GM19397 (cell line): ENCODE data around the gene PLEKHJ1.

ENCODE experiments used
- ATAC-seq: cut with Tn5 transposase; IDR thresholded peaks from one replicate; pipeline ENCODE4 v1.9.1; 2021; ENCODE audit warnings: mild to moderate bottlenecking, moderate library complexity; ENCODE audit not compliant: unreplicated experiment

PLEKHJ1 gene

DNA sequence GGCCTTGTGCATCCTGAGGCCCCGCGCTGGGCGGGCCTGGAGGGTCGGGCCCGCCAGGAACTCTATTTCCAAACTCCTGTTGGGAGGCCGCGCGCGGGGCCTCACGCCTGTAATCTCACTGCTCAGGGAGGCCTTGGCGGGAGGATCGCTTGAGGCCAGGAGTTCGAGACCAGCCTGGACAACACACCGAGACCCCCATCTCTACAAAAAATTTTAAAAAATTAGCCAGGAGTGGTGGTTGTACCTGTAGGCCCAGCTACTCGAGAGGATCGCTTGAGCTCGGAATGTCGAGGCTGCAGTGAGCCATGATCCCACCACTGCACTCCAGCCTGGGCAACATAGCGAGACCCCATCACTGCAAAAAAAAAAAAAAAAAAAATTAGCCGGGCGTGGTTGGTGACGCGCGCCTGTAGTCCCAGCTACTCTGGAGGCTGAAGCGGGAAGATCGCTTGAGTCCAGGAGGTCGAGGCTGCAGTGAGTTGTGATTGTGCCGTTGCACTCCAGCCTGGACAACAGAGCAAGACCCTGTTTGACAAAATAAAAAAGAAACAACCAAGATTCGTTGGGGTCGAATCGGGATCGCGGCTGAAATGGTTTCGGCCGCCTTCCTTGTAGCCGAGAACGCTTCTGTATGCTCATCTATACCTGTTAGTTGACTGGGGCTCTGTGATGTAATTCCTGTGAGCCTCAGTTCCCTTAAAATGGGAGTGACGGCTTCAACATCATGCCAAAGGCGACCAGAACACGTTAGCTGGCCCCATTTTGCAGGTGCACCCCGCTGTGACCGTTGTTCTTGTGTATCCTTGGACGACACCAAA lies 1.1 kb upstream of the PLEKHJ1 start:
- ATAC-seq = no peak

DNA sequence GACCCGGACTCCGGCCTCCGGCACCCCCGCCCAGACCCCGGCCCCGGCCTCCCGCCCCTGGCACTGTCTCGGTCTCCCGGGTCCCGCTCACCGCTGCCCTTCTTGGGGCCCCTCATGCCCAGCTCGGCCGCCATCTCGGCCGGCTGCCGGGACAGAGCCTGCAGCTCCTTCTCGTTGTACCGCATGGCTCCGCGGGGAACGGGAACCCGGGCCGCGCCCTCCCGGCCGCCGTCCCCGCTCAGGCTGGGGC lies 140 bp downstream of the PLEKHJ1 start:
- no peak for ATAC-seq

DNA sequence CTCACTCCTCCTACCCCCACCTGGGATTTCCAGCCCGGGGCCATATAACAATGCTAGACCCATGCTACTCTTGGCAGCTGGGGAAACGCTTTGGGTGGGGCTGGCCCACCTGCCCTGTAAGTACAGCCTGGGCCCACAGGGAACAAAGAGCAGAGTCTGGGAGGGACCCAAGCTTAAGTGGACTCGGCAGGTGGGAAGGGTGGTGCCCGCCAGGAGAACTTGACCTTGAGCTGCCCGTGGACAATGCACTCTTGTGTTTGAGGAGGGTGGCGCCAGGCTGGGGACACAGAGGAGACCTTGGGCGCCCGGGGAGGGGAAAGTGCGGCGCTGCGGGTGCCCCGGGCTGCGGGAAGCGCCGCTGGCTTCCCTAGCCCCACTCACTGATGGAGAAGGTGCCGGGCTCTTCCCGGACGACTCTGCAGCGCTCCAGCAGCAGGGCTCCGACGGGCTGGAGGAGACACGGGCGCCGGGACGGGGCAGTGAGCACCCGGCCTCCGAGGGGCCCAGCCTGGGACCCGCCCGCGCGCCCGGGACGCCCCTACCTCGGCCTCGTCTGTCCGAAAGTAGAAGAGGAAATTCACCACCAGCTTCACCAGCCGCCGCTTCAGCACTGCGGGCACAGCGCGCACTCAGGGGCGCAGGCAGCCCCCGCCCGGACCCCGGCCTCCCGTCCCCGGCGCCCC lies 607 bp downstream of the PLEKHJ1 start:
- ATAC-seq = peak; percentile 13

DNA sequence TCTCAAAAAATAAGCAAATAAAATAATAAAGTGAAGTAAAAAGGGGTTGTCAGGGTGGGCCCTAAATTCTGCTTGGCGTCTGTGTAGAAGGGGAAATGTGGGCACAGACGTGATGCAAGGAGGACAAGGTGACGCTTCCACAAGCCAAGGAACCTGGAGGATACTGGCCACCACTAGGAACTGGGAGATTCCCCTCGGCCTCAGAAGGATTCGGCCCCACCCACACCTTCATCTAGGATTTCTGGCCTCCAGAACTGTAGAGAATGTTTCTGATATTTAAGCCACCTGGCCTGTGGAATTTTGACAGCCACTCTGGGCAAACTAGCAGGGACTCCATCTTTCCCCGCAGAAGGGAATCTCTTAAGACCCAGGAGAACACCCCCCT lies 1.1 kb downstream of the PLEKHJ1 start:
- ATAC-seq = no peak

DNA sequence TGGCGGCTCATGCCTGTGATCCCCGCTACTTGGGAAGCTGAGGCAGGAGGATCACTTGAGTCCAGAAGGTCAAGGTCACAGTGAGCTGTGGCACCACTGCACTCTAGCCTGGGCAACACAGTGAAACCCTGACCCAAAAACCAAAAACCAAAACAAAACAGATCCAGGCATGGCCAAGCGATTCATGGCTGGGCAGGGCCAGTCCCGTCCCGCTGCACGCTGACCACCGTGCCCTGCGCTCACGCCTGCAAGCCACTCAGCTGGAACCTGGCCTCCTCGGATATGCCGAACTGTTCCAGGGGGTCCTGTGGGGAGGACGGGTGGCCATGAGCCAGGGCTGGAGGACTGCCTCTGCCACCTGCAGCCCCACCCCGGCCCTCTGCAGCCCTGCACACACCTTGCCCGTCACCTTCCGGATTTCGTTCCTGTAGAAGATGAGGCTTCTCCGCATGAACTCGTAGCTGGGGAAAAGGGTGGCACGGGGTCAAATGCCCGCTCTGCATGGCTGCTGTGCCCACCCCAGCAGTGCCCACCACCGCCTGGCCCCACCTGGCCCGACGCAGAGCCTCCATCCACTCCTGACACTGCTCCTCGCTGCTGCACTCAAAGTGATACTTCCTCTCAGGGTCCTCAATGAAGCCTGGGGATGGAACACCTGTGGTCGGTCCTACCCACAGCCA lies 2.4 kb downstream of the PLEKHJ1 start:
- ATAC-seq = no peak

DNA sequence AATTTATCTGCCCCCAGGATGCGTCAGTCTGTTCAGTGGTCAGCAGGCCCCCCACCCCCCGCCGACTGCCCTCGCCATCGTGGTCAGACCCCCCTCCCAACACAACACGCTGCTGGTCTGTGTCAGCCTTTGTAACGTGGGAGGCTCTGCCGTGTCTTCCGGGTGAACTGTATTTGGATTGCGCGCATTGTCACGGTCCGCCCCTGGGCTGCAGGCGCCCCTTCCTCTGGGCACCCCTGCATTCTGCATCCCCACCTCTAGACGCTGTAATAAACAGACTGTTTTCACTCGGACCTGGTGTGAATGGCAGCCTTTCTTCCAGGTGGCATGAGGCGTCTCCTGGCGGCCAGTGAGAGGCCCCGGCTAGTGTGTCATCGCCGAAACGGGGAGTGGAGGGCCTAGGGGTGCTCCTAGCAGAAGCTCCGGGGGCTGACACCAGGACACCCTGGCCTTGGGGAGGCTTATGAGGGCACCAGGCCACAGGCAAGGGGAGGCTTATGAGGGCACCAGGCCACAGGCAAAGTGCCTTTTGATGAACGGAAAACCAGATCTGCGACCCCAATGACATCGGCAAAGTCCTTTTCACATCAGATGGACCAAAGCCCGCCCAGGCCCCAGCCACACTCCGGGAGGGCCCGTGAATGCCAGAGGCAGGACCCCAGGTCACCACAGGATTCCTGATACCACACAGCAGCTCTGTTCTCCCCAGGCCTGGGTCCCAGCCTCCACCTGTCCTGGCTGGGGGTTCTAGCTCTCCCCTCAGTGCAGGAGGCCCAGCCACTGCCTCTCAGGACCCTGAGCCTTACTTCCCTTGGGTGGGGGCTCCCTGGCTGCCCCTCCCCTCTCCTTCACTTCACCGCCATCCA lies 3.6 kb downstream of the PLEKHJ1 start:
- no peak for ATAC-seq

DNA sequence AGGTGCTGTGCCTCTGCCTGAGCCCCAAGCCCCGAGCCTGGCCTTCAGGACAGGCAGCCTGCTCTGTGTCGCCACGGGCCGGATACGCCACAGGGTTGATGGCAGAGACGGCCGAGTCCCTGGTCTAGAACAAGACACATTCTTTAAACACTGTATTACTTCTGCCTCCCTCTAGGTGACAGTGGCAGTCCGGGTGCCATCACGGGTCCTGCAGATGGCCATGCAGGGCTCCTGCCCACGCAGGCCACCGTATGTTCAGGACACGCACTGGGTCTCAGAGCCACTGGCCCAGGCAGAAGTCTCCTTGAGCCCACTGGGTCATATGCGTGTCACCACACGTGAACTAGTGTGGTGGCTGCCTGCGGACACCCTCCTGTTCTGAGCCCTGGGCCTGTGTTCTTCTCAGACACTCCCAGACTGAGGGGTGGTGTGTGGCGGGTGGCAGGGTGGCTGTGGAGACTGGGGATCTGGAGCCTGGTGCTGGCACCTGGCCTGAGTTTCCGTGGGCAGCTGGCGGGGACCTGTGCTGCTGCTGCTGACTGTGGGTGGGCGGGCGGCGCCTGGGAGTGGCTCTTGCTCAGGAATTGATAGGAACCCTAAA lies 4.4 kb downstream of the PLEKHJ1 start:
- ATAC-seq = no peak

DNA sequence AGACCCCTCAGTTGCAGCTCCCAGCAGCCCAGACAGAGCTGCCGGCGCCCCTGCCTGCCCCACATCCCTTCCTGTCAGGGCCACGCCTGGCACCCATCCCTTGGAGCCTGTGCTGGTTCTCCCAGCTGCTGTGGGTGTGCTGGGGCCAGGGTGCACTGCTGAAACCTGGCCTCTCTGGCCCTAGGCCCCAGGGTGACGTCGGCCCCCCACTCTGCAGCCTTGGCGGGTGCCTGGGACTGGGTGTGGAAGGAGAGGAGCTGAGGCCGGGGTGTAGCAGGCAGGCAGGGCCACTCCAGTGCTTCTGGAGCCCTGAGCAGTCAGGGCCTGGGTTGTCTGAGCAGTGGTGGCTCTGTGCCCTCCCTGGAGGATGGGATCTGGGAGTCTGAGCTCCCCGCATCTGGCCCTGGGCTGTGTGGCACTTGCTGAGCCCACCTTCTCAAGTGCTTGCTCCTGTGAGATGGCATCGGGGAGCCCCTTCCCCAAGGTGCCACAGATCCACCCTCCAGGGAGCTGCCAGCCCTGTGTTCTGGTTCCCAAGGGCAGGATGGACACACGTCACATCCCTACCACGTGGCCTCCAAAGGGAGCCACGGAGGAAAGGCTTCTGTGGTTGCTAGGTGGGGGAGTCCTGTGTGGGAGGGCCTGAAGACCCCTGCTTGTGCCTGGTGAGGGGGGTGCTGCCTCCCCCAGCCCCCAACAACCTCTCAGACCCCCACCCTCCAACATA lies 5.2 kb downstream of the PLEKHJ1 start:
- no peak for ATAC-seq

DNA sequence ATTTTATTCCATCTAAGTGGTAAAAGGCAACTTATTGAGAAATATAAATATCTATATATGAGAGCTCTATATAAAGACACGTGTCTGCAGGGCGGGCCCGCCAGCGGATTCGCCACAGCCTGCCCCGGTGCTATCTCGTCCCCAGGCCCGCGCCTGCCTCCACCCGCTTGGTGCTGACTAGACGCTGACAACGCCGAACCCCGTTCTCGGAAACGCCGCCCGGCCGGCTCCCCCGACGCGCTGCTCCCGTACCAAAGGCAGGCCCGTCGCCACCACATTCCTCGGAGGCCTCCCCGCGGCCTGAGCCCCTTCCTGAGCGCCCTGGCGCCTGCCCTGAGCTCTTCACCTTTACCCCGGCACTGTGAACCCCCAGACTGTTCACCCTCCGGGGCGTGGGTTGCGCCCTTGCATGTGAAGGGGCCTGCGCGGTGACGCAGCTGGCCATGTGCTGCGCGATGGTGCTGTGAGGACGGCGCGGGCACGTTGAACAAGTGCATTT lies 6.0 kb downstream of the PLEKHJ1 start:
- no peak for ATAC-seq

DNA sequence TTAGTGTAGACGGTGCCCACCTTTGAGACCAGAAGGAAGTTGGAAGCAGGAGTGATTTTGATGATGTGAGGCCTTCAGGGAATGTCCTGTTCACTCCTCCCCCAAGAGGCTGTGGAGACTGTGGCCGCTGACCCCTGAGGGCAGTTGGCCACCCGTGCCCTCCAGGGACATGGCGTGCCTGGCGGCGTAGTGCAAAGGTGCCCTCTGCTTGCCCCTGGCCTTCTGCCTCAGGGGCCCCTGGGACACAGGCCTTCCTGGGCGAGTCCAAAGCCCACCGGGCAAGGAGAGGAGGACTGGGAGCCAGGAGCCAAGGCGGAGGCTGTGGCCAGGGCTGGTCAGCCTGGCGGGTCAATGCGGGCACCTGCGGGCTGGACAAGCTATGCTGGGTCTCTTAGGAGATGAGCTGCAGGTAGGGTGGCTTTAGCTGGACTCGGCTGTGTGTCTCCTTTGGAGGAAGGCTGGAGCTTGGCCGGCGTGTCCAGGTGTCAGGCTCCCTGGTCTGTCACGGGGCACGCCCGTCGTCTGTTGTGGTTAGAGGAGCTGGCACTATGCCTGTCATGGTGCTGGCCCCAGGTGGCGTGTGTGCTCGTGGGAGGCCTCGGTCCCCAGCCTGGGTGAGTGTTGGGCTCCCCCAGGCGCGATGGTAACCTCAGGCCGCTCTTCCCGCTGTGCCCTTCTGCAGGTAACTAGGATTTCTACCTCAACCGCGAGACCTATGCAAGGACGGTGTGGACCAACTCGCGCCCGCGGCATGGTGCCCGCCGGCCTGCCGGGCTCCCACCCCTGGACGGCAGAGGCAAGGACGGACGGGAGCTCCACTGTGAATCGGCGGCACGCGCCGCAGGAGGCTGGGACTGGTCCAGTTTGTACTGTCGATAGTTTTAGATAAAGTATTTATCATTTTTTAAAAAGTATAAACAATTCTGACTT lies 6.8 kb downstream of the PLEKHJ1 start:
- ATAC-seq = no peak

DNA sequence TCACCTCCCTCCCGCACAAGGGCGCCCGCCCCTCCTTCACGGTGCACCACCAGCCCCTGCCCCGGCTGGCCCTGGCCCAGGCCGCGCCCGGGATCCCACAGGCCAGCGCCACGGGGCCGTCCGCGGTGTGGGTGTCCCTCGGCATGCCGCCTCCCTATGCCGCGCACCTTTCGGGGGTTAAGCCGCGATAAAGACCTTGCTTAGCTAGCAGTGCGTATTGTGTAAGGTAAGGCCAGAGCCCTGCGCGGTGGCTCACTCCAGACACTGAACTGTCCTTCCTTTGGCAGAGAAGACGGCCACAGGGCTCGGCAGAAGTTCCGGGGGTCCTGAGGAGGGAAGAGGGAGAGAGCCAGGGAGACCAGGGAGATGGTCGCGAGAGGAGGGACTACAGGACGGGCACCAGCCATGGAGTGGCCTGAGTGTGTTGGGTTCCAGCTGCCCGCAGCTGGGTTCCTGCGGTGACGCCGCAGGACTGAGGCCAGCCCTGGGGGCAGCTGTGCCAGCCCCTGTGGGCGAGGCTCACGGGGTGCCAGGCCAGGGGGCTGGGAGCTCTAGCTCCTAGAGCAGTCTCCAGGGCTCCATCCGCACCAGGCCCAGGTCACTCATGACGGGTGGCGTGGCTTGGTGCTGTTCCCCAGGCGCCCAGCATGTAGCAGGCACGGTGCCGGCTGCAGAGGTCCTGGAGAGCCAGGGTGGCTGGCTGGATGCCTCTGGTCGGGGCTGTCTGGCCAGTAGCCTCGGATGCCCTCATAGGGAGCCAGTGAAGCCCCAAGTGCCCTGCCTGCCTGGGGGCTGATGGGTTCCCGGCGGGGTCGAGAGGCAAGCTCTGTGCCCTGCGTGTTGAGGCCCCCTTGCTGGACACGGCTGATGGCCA lies 7.7 kb downstream of the PLEKHJ1 start:
- ATAC-seq = no peak

DNA sequence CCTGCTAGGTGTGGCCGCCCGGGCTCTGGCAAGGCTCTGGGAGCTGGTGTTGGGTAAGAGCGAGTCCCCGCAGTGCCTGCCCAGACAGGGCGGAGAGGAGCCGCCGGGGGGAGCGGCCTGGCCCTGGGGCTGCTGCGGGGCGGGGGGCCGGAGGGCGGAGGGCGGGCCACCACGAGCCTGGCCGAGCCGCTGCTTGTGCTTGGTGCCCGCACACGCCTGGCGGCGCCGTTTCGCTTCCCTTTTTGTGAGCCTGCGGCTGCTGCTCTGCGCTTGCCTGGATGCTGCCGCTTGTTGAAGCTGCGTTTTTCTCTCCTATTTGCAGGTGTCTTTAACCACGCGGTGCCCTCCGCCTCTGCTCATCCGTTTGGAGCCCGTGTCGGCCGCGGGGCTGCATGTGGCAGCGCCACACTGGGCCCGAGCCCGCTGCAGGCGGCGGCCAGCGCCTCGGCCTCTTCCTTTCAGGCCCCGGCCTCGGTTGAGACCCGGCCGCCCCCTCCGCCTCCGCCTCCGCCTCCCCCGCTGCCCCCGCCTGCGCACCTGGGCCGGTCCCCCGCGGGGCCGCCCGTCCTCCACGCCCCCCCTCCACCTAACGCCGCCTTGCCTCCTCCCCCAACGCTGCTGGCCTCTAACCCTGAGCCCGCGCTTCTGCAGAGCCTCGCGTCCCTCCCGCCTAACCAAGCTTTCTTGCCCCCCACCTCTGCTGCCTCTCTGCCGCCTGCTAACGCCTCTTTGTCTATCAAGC lies 8.5 kb downstream of the PLEKHJ1 start:
- no peak for ATAC-seq

DNA sequence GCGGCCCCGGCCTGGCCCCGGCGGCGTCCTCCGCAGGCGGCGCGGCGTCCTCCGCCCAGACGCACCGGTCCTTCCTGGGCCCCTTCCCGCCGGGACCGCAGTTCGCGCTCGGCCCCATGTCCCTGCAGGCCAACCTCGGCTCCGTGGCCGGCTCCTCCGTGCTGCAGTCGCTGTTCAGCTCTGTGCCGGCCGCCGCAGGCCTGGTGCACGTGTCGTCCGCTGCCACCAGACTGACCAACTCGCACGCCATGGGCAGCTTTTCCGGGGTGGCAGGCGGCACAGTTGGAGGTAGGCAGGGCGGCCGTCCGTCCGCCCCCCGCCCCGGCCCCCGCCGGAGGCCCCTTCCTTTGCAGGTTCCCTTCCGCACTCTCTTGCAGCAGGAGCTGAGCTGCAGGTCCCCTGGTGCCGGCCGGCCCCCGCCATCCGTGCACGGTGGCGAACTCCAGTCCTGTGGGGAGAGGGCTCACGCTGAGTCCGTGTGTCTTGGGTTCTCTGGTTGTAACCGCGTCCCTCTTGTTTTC lies 9.2 kb downstream of the PLEKHJ1 start:
- no peak for ATAC-seq

DNA sequence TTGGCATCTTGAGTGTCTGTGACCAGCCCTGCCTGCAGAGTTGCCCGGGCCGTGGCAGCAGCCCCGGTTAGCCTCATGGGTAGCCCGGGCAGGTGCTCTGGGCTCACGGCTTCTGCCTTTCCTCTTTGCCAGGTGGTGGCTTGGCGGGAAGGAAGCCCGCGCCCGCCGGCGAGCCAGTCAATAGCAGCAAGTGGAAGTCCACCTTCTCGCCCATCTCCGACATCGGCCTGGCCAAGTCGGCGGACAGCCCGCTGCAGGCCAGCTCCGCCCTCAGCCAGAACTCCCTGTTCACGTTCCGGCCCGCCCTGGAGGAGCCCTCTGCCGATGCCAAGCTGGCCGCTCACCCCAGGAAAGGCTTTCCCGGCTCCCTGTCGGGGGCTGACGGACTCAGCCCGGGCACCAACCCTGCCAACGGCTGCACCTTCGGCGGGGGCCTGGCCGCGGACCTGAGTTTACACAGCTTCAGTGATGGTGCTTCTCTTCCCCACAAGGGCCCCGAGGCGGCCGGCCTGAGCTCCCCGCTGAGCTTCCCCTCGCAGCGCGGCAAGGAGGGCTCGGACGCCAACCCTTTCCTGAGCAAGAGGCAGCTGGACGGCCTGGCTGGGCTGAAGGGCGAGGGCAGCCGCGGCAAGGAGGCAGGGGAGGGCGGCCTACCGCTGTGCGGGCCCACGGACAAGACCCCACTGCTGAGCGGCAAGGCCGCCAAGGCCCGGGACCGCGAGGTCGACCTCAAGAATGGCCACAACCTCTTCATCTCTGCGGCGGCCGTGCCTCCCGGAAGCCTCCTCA lies 9.9 kb downstream of the PLEKHJ1 start:
- ATAC-seq = no peak

DNA sequence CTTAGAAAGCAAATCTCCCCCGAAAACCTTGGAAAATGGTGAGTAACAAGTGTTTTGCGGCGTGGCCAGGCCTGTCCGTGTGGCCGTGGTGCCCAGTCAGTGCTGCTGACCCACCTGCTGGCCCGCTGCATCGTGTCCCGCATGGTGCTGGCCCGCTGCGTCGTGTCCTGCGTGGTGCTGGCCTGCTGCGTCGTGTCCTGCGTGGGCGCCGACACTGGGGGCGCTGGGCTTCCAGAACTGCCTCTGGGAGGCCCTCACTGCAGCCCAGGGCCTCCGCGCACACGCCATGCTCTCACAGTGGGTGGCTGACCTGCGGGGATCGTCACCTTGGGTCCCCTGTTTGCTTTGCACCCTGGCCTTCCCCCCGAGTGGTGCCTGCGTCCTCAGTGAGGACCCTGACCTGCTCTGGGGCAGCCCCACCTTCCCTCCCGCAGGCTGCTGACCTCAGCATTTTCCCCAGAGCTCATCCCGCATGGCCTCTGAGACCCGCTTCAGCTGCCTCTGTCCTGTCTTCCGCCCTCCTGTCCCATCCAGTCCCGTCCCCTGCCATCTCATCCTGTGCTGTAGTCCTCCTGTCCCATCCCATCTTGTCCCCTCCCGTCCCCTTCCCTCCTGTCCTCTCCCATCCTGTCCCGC lies 10.6 kb downstream of the PLEKHJ1 start:
- no peak for ATAC-seq
